ENCODE measurements around the gene LRIT3.

The LRIT3 gene

GRCh38 chr4:109910256-109910655, 62.3 kb downstream of the LRIT3 start:
- Histone ChIP-seq H3K36me3 (ENCODE audit: insufficient read depth, low read length) (no peaks in the 10 kb centered on the region), H3K4me3 (ENCODE audit: low read depth, low read length) (no peak overlapping the region), H3K27me3 (ENCODE audit: insufficient read depth, low read length) (peaks cover 10% of the 10 kb centered on the region; the same call in 1 of the 2 replicates), H3K27ac (ENCODE audit: low read depth, low read length) (no peak overlapping the region), H3K79me2 (ENCODE audit: control insufficient read depth, insufficient read depth, low read length, unreplicated experiment) (no peaks in the 10 kb centered on the region), H2AFZ (ENCODE audit: low read length, unreplicated experiment) (no peak overlapping the region), H3K4me1 (ENCODE audit: control insufficient read depth, insufficient read depth, low read length, unreplicated experiment) (no peaks in the 10 kb centered on the region)

- Histone ChIP-seq H3K4me3 (ENCODE audit: low read depth, low read length) (peak within 1 kb of the TSS; percentile 45; the same call in 1 of the 2 replicates), H3K27ac (ENCODE audit: low read depth, low read length) (no peak within 1 kb of the TSS), H3K36me3 (ENCODE audit: insufficient read depth, low read length) (no peaks in the 10 kb centered on the region), H3K4me1 (ENCODE audit: control insufficient read depth, insufficient read depth, low read length, unreplicated experiment) (no peaks in the 10 kb centered on the region), H2AFZ (ENCODE audit: low read length, unreplicated experiment) (peak within 1 kb of the TSS; percentile 93), H3K79me2 (ENCODE audit: control insufficient read depth, insufficient read depth, low read length, unreplicated experiment) (no peaks in the 10 kb centered on the region), H3K27me3 (ENCODE audit: insufficient read depth, low read length) (0 out of 2 replicates have a peak, but pooled peaks cover 10% of the 10 kb centered on the region)
Measured at GRCh38 chr4:109912706-109913595, 65.0 kb downstream of the LRIT3 start, which contains the start of gene EGF. Gene EGF (plus strand): TSS chr4:109912883. CDS start chr4:109913336, 453 bp downstream.

GRCh38 chr4:109913596-109914241, 65.8 kb downstream of the LRIT3 start:
- Histone ChIP-seq H3K79me2 (ENCODE audit: control insufficient read depth, insufficient read depth, low read length, unreplicated experiment) (no peaks in the 10 kb centered on the region), H3K4me1 (ENCODE audit: control insufficient read depth, insufficient read depth, low read length, unreplicated experiment) (no peaks in the 10 kb centered on the region), H3K36me3 (ENCODE audit: insufficient read depth, low read length) (no peaks in the 10 kb centered on the region), H3K27me3 (ENCODE audit: insufficient read depth, low read length) (0 out of 2 replicates have a peak, but pooled peaks cover 10% of the 10 kb centered on the region), H3K27ac (ENCODE audit: low read depth, low read length) (no peak overlapping the region), H2AFZ (ENCODE audit: low read length, unreplicated experiment) (no peak overlapping the region), H3K4me3 (ENCODE audit: low read depth, low read length) (no peak overlapping the region)

- H3K36me3 ChIP-seq (ENCODE audit: insufficient read depth, low read length) = no peaks in the 10 kb centered on the region
- no peak overlapping the region for H2AFZ ChIP-seq (ENCODE audit: low read length, unreplicated experiment)
- H3K4me1 ChIP-seq (ENCODE audit: control insufficient read depth, insufficient read depth, low read length, unreplicated experiment) = no peaks in the 10 kb centered on the region
- H3K27ac ChIP-seq (ENCODE audit: low read depth, low read length) = no peak overlapping the region
- H3K27me3 ChIP-seq (ENCODE audit: insufficient read depth, low read length) = 0 out of 2 replicates have a peak, but pooled peaks cover 10% of the 10 kb centered on the region
- no peaks in the 10 kb centered on the region for H3K79me2 ChIP-seq (ENCODE audit: control insufficient read depth, insufficient read depth, low read length, unreplicated experiment)
- no peak overlapping the region for H3K4me3 ChIP-seq (ENCODE audit: low read depth, low read length)
Measured at GRCh38 chr4:109914322-109914721, 66.4 kb downstream of the LRIT3 start.

GRCh38 chr4:109915385-109916026, 67.6 kb downstream of the LRIT3 start:
- H3K79me2 ChIP-seq (ENCODE audit: control insufficient read depth, insufficient read depth, low read length, unreplicated experiment) = no peaks in the 10 kb centered on the region
- H3K36me3 ChIP-seq (ENCODE audit: insufficient read depth, low read length) = no peaks in the 10 kb centered on the region
- H3K4me1 ChIP-seq (ENCODE audit: control insufficient read depth, insufficient read depth, low read length, unreplicated experiment) = no peaks in the 10 kb centered on the region
- no peak overlapping the region for H3K4me3 ChIP-seq (ENCODE audit: low read depth, low read length)
- no peak overlapping the region for H3K27ac ChIP-seq (ENCODE audit: low read depth, low read length)
- H3K27me3 ChIP-seq (ENCODE audit: insufficient read depth, low read length) = 0 out of 2 replicates have a peak, but pooled peaks cover 6% of the 10 kb centered on the region
- H2AFZ ChIP-seq (ENCODE audit: low read length, unreplicated experiment) = no peak overlapping the region

GRCh38 chr4:109916027-109916409, 68.1 kb downstream of the LRIT3 start:
- Histone ChIP-seq H3K4me1 (ENCODE audit: control insufficient read depth, insufficient read depth, low read length, unreplicated experiment) (peaks cover under 1% of the 10 kb centered on the region), H3K4me3 (ENCODE audit: low read depth, low read length) (no peak overlapping the region), H3K36me3 (ENCODE audit: insufficient read depth, low read length) (no peaks in the 10 kb centered on the region), H3K27me3 (ENCODE audit: insufficient read depth, low read length) (0 out of 2 replicates have a peak, but pooled peaks cover 6% of the 10 kb centered on the region), H3K79me2 (ENCODE audit: control insufficient read depth, insufficient read depth, low read length, unreplicated experiment) (no peaks in the 10 kb centered on the region), H2AFZ (ENCODE audit: low read length, unreplicated experiment) (no peak overlapping the region), H3K27ac (ENCODE audit: low read depth, low read length) (no peak overlapping the region)

- Histone ChIP-seq H2AFZ (ENCODE audit: low read length, unreplicated experiment) (no peak overlapping the region), H3K4me3 (ENCODE audit: low read depth, low read length) (no peak overlapping the region), H3K79me2 (ENCODE audit: control insufficient read depth, insufficient read depth, low read length, unreplicated experiment) (no peaks in the 10 kb centered on the region), H3K27me3 (ENCODE audit: insufficient read depth, low read length) (no peaks in the 10 kb centered on the region), H3K27ac (ENCODE audit: low read depth, low read length) (peak overlapping the region; percentile 53), H3K4me1 (ENCODE audit: control insufficient read depth, insufficient read depth, low read length, unreplicated experiment) (peaks cover 7% of the 10 kb centered on the region), H3K36me3 (ENCODE audit: insufficient read depth, low read length) (no peaks in the 10 kb centered on the region)
Measured at GRCh38 chr4:109921384-109921808, 73.5 kb downstream of the LRIT3 start.
